MM.1S (cell line): ENCODE results near the gene TAF9B.

Experiments
- EZH2phosphoT487 ChIP-seq: fragments of 300-600 bp; sonication (generic); IDR thresholded peaks from 2 replicates; pipeline ENCODE4 v1.6.1; 2018; ENCODE audit warnings: antibody characterized with exemption, low read length
- TF ChIP-seq, protein P1 (sequence below): fragments of 300-600 bp; sonication (generic); IDR thresholded peaks from 2 replicates; pipeline ENCODE4 v1.5.1; 2016; ENCODE audit warnings: antibody characterized with exemption, low read length, mixed read lengths

DNA sequence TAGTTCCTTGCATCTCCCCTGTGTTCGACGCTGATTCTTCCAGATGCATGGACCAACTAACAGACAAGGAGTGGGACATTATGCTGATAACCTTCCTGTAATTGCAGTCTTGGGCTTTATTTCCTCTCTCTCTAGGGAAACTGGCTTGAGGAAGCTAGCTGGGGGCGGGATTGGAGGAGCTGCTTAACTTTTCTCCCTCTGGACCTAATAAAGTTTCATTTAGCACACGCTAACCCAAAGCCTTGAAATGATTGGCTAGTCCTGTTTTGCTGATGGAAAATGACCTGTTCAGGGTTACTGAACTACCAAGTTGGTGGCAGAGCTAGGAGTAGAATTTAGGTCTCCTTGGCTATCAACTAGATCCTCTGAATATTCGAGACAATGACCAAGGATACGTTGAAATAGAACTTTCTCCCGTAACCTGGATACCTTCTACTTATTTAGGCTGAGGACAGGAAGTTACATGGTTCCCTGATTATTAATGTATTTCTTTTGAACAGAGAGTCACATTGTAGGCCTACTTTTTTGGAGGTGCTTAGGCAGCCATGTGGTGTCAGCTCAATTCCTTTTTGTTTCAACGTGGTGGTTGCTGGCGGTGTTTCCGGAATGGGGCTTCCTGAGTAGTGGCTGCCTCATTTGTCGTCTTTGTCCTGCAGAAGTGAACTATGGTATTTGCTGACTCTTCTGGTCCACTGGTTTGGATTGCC lies 33.4 kb downstream of the TAF9B start:
- TF ChIP-seq, protein P1, sequence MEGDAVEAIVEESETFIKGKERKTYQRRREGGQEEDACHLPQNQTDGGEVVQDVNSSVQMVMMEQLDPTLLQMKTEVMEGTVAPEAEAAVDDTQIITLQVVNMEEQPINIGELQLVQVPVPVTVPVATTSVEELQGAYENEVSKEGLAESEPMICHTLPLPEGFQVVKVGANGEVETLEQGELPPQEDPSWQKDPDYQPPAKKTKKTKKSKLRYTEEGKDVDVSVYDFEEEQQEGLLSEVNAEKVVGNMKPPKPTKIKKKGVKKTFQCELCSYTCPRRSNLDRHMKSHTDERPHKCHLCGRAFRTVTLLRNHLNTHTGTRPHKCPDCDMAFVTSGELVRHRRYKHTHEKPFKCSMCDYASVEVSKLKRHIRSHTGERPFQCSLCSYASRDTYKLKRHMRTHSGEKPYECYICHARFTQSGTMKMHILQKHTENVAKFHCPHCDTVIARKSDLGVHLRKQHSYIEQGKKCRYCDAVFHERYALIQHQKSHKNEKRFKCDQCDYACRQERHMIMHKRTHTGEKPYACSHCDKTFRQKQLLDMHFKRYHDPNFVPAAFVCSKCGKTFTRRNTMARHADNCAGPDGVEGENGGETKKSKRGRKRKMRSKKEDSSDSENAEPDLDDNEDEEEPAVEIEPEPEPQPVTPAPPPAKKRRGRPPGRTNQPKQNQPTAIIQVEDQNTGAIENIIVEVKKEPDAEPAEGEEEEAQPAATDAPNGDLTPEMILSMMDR: no peak
- no peak for TF ChIP-seq EZH2phosphoT487
